Prostate gland (tissue), 2 donors: Measurements from ENCODE around the gene COL4A2.

ENCODE experiments used
- CTCF ChIP-seq, 4 experiments: fragments of 200-600 bp in 2 of 4; fragments of 450-650 bp in 2 of 4; sonication (generic) in 2 of 4; IDR thresholded peaks; 1 replicate in 3 of 4; 2 replicates in 1 of 4; pipeline ENCODE4 v1.5.1; 2016 to 2019; ENCODE audit warnings: antibody characterized with exemption in 4 of 4, mild to moderate bottlenecking in 2 of 4, moderate library complexity in 2 of 4
- POLR2A ChIP-seq: fragments of 450-650 bp; IDR thresholded peaks from one replicate; pipeline ENCODE4 v1.6.1; 2016; ENCODE audit warnings: antibody characterized with exemption, mild to moderate bottlenecking
- POLR2AphosphoS5 ChIP-seq: sonication (generic); formaldehyde crosslinking; IDR thresholded peaks from one replicate; pipeline ENCODE4 v1.6.1; 2017; ENCODE audit warnings: antibody characterized with exemption

- TF ChIP-seq CTCF (IDR thresholded peaks at IDR 0.05) (no peak), POLR2A (no peak), POLR2AphosphoS5 (peak; percentile 46)
Observed at GRCh38 chr13:110290153-110290552, 16.9 kb upstream of the COL4A2 start.
